Activated CD8-positive, alpha-beta memory T cell treated with anti-CD3 and anti-CD28 coated beads, Interleukin-2, amount 10 ng/mL, durations not matched to agents 7 days and 5 days (primary cell): Measurements from ENCODE around the gene RANGAP1. TPM values are rescaled to one million over a fixed set of nuclear protein-coding genes. Genes with fewer than 3 reads are reported as not detected.
"Not testable (repeated sequence)": the region's sequence is repeated elsewhere in the genome, so short reads cannot be mapped to it uniquely, and the experiment has no call there.

Source experiments
- ATAC-seq: fragments of 150-1000 bp; cut with Tn5 transposase; one replicate; pipeline ENCODE4 v1.10.0; 2021; ENCODE audit warnings: moderate library complexity
- CTCF ChIA-PET: fragments of 350-600 bp; sonication (Branson Sonifier 250); formaldehyde crosslinking; loops from one replicate; lab custom pipeline; 2021; ENCODE audit warnings: antibody characterized with exemption; lab: Charles Lee
- DNase-seq: peaks from one replicate; pipeline ENCODE4 v3.0.0-alpha.2; 2020
- H3K27ac Mint-ChIP-seq: one replicate; pipeline ENCODE4 v1.8.0; 2021; ENCODE audit warnings: mild to moderate bottlenecking, mixed read lengths
- H3K27me3 Mint-ChIP-seq: one replicate; pipeline ENCODE4 v1.8.0; 2021; ENCODE audit warnings: mixed read lengths
- H3K36me3 Mint-ChIP-seq: one replicate; pipeline ENCODE4 v1.8.0; 2021; ENCODE audit warnings: mild to moderate bottlenecking, mixed read lengths
- H3K4me1 Mint-ChIP-seq: one replicate; pipeline ENCODE4 v1.8.0; 2021; ENCODE audit warnings: mixed read lengths
- H3K4me3 Mint-ChIP-seq: one replicate; pipeline ENCODE4 v1.8.0; 2021; ENCODE audit warnings: mild to moderate bottlenecking, moderate library complexity, mixed read lengths
- H3K9me3 Mint-ChIP-seq: one replicate; pipeline ENCODE4 v1.8.0; 2022; ENCODE audit warnings: low read depth, mixed read lengths
- total RNA-seq, 2 experiments: library from RNA; stranded (reverse); gene quantifications; one replicate each; pipeline ENCODE4 v1.2.3, GENCODE V29; 2021

The RANGAP1 gene
- total RNA-seq, 2 experiments from 2014 or later = 145 to 155 TPM

DNA sequence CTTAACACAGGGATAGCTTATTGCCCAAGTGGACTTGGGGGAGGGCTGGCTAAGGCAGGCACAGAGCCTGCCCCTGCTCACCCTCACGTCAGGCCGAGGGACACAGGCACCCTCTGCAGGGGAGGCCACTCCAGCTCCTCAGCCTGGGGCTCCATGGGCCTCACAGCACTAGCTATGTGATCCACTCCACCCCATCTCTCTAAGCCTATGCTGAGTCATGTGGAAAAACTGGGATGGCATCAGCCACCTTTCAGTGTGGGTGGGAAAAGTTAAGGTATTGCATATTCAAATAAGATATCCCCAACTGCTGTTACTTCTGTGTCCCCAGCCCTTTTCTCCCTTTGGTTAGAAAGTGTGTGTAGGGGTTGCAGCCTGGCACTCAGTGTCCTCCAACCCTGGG lies 22.3 kb downstream of the RANGAP1 start:
- Mint-ChIP-seq H3K36me3 (peaks cover 40% of the 10 kb centered on the region), H3K4me1 (no peaks in the 10 kb centered on the region), H3K27ac (no peak overlapping the region), H3K9me3 (no peaks in the 10 kb centered on the region), H3K27me3 (no peaks in the 10 kb centered on the region), H3K4me3 (no peak overlapping the region)
- CTCF ChIA-PET = interaction anchor here (3.8 kb wide), 1 partner anchor 26 kb away, joined by 14 read pairs; no protein-coding TSS in a partner anchor
- no peak for DNase-seq
- no peak for ATAC-seq

DNA sequence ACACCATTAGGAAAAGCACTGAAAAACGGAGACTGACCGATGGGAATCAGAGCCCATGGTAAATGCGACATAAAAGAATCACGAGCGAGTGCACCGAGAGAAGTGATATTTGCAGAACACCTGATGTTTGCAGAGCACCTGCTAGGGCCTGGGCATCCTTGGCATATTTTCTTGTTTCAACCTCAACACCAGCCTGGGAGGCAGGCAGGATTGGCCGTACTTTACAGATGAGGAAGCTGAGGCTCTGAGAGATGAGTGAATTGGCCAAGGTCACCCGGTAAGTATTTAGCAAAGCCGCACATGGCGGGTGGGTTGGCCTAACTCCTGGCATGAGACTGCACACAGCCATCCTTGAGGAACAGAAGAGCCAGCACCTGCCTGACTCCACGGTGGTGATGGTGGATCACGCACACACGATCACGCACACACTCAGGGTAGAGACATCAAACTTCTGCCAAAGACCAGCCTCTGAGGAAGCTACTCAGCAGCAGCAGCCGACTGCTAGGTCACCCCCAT lies 23.7 kb downstream of the RANGAP1 start:
- H3K4me1 Mint-ChIP-seq = no peaks in the 10 kb centered on the region
- H3K36me3 Mint-ChIP-seq = peaks cover 34% of the 10 kb centered on the region
- no peaks in the 10 kb centered on the region for H3K27me3 Mint-ChIP-seq
- DNase-seq (no peak), ATAC-seq (no peak)
- H3K27ac Mint-ChIP-seq = no peak overlapping the region
- H3K4me3 Mint-ChIP-seq = no peak overlapping the region
- CTCF ChIA-PET = interaction anchor here (0.6 kb wide), 1 partner anchor 401 kb away, joined by 3 read pairs; no protein-coding TSS in a partner anchor
- no peaks in the 10 kb centered on the region for H3K9me3 Mint-ChIP-seq

DNA sequence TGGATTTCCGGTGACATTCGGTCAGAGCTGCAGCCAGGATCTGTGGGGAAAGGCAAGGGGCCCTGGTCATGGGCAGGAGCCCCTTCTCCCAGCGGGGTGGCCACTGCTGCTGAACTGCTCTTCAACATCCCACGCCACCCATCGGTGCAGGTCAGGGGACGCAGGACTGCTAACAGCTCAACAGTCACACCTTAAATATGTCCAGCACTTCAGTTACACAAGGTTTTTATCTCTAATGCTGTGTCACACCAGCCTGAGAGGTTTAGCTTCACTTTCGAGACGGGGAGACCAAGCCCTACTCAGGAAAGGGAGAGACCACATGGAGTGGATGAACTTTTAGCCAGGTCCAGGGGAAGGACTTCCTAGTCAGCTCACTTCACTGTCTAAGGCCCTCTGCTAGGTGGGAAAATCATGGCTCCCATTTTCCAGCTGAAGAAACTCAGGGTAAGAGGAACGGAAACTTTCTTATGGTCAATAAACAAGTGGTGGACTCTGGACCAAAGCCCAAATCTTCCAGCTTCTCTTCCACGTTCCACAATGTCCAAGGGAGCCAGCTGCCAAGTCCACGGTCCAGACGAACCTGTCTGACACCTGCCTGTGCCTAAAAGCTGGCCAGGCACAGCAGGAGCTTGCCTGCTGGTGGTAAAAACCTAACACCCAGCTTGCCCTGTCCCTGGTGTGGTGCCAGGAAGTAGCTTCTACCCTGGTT lies 24.3 kb downstream of the RANGAP1 start:
- no peak overlapping the region for H3K27ac Mint-ChIP-seq
- peaks cover 38% of the 10 kb centered on the region for H3K36me3 Mint-ChIP-seq
- H3K4me3 Mint-ChIP-seq = no peak overlapping the region
- H3K27me3 Mint-ChIP-seq = no peaks in the 10 kb centered on the region
- H3K9me3 Mint-ChIP-seq = no peaks in the 10 kb centered on the region
- CTCF ChIA-PET = interaction anchor here (0.6 kb wide), 1 partner anchor 402 kb away, joined by 3 read pairs; no protein-coding TSS in a partner anchor
- ATAC-seq (no peak), DNase-seq (no peak)
- H3K4me1 Mint-ChIP-seq = no peaks in the 10 kb centered on the region

DNA sequence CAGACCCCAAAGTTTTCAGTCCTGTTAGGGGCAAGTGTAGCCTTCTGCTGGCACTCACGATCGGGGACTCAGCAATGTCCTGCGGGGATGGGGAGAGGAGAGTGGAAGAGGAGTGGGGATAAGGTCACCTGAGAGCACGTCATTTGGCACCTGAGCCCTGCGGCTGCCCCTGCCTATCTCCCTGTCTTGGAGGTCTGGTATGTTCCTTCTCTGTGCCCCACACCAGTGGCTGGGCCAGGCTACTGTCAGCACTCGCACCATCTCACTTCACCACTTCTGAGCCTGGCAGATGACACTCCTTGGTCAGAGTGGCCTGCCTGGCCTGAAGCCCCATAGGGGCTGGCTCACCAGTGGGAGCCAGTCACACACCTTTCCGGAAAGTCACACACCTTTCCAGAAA lies 25.1 kb downstream of the RANGAP1 start:
- H3K4me1 Mint-ChIP-seq = no peaks in the 10 kb centered on the region
- CTCF ChIA-PET = interaction anchor here (1.1 kb wide), 1 partner anchor 10 kb away, joined by 3 read pairs; no protein-coding TSS in a partner anchor
- H3K27me3 Mint-ChIP-seq = no peaks in the 10 kb centered on the region
- no peak overlapping the region for H3K4me3 Mint-ChIP-seq
- DNase-seq = no peak
- H3K36me3 Mint-ChIP-seq = peaks cover 33% of the 10 kb centered on the region
- H3K27ac Mint-ChIP-seq = no peak overlapping the region
- ATAC-seq = no peak
- no peaks in the 10 kb centered on the region for H3K9me3 Mint-ChIP-seq

DNA sequence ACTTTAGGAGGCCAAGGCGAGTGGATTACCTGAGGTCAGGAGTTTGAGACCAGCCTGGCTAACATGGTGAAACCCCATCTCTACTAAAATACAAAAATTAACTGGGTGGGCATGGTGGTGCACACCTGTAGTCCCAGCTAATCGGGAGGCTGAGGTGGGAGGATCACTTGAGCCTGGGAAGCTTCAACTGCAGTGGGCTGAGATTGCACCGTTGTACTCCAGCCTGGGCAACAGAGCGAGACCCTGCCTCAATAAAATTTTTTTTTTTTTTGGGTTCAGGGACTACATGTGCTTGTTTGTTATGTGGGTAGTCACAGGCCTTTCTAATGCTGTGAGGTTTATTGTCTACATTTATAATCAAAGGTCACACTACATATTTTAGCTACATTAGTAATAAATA lies 26.2 kb downstream of the RANGAP1 start:
- CTCF ChIA-PET = interaction anchor here (1.0 to 1.1 kb wide), 3 partner anchors 11 to 337 kb away, joined by 3 to 4 read pairs (median 3); no protein-coding TSS in a partner anchor
- not testable (repeated sequence) for H3K9me3 Mint-ChIP-seq, ATAC-seq, H3K27ac Mint-ChIP-seq, H3K4me1 Mint-ChIP-seq, DNase-seq, H3K4me3 Mint-ChIP-seq, H3K27me3 Mint-ChIP-seq
- peaks cover 31% of the 10 kb centered on the region for H3K36me3 Mint-ChIP-seq

DNA sequence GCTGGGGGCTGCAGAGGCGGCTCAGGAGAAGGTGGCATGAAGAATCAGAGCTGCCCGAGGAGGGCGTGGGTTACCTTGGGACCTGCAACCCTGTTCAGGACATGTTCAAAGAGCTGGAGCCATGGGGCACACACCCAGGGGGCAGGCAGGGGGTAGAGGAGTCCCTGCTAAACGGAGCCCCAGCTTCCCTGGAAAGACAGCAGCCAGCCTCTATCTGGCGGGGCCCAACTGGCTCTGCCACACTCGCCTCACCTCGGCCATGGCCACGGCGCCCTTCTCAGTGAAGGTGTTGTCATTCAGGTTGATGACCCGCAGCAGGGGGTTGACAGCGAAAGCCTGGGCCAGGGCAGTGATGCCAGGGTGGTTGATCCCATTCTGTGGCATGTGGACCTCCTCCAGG lies 28.3 kb downstream of the RANGAP1 start:
- Mint-ChIP-seq H3K9me3 (no peaks in the 10 kb centered on the region), H3K27ac (no peak overlapping the region)
- no peak for ATAC-seq

DNA sequence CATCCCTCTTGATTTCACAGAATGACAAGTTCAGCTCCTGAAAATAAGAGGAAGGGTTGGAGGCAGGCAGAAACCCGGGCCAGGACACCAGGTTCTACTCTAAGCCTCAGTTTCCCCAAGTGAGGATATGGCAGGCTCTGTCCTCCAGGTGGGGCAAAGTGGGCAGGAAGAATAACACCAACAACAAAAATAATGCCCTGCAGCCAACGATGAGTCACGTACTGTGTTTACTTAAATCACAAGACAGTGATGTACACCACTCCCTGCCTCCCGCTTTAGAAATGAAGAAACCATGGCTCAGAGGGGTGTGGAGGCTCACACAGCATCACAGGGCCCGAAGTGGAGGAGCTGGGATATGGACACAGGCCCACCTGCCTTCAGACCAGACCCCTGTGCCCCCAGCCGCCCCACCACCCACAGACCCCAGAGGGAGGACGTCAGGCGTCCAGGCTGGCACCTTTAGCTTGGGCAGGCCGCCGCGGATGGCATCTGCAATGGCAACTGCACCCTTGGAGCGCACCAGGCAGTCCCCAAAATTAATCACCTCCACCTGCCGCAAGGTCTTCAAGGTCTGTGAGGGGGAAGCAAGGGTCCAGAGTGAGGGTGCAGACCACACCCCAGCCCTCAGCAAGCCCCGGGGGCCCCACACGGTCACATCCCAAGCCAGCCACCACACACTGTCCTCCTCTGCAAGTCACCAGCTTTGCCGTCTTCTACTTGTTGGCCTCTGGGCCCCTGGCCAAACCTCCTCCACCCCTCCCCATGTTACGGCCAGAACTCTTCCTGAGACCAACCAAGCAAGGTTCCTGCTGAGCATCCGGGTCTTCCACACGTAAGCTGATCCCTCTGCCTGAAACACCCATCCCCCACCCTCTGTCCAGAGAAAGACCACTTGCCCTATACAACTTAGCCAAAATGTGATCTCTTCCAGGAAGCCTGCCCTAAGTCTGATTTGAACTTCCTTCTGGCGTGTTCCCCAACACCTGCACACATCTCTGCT lies 29.4 kb downstream of the RANGAP1 start:
- ATAC-seq (no peak), DNase-seq (no peak)
- H3K27ac Mint-ChIP-seq = no peak overlapping the region
- CTCF ChIA-PET = interaction anchor here (1.3 kb wide), 1 partner anchor 19 kb away, joined by 3 read pairs; no protein-coding TSS in a partner anchor
- no peak overlapping the region for H3K4me3 Mint-ChIP-seq
- H3K36me3 Mint-ChIP-seq = peaks cover 35% of the 10 kb centered on the region
- H3K9me3 Mint-ChIP-seq = no peaks in the 10 kb centered on the region
- no peaks in the 10 kb centered on the region for H3K4me1 Mint-ChIP-seq
- H3K27me3 Mint-ChIP-seq = no peaks in the 10 kb centered on the region

More for the DNA sequence above, 28.3 kb downstream of the RANGAP1 start:
- CTCF ChIA-PET = interaction anchor here (1.3 kb wide), 1 partner anchor 20 kb away, joined by 3 read pairs; no protein-coding TSS in a partner anchor
- Mint-ChIP-seq H3K27me3 (no peaks in the 10 kb centered on the region), H3K4me1 (no peaks in the 10 kb centered on the region), H3K36me3 (peaks cover 36% of the 10 kb centered on the region), H3K4me3 (no peak overlapping the region)
- no peak for DNase-seq

DNA sequence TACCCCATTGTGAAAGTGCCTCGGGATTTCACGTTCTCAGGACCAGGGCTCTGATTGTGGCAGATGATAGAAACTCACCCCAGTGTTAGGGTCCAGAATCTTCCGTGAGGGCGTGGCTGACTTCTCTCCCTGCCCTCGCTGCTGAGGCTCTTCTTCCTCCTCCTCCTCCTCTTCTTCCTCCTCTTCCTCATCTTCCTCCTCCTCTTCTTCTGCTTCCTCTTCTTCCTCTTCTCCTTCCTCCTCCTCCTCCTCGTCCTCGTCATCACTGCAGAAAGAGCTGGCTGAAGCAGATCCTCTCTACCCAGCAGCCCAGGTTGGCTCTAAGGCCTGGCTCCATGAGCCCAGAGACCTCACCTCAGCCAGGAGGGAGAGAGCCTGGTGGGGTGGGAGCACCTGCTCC lies 31.8 kb downstream of the RANGAP1 start:
- H3K27ac Mint-ChIP-seq = no peak overlapping the region
- H3K36me3 Mint-ChIP-seq = peaks cover 46% of the 10 kb centered on the region

DNA sequence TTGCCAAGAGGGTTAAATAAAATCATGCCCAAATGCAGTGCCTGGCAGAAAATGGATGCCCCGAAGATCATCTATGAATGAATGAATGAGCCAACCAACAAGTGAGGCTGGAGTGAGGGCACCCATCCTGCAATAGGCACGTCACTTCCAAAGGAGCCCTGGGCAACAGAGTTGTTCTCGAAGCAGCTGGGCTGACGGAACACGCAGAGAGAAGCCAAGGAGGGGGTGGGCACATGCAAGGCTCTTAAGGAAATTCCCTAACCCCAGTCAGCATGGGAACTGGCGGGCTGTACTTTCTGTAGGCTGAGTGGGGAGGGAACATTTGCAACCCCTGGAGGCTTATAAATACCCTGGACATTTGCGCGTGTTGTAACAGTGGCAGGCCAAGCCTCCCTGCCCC lies 33.6 kb downstream of the RANGAP1 start:
- CTCF ChIA-PET = interaction anchor here (0.6 to 1.4 kb wide), 2 partner anchors 9 to 396 kb away, joined by 3 read pairs; partner anchors contain the start of gene ST13
- no peak for DNase-seq
- Mint-ChIP-seq H3K4me1 (no peaks in the 10 kb centered on the region), H3K27ac (no peak overlapping the region), H3K4me3 (no peak overlapping the region), H3K27me3 (no peaks in the 10 kb centered on the region), H3K36me3 (peaks cover 44% of the 10 kb centered on the region), H3K9me3 (no peaks in the 10 kb centered on the region)
- ATAC-seq = no peak

More for the DNA sequence above, 31.8 kb downstream of the RANGAP1 start:
- DNase-seq = no peak
- CTCF ChIA-PET = no interaction called here
- Mint-ChIP-seq H3K4me3 (no peak overlapping the region), H3K4me1 (no peaks in the 10 kb centered on the region), H3K27me3 (no peaks in the 10 kb centered on the region), H3K9me3 (no peaks in the 10 kb centered on the region)
- ATAC-seq = no peak

DNA sequence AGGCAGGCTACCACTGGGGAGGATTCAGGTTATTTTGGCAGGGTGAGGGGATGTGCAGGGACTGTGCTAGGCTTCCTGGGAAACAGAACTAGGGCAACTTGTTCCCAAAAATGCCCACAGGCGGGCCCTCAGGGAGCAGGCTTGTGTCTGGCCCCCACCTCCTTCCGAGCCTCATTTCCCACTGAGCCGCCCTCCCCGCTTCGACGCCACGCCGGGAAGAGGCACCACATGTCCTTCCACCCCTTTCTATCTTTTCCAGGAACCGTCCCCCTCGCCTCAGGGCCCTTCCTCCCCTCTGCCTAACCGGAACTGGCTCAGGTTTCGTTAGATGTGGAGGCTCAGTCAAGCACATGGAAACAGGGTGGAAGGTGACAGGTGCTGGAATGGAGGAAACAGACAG lies 35.9 kb downstream of the RANGAP1 start:
- Mint-ChIP-seq H3K36me3 (peaks cover 37% of the 10 kb centered on the region), H3K4me3 (no peak overlapping the region)
- CTCF ChIA-PET = interaction anchor here (1.5 kb wide), 1 partner anchor 13 kb away, joined by 4 read pairs; no protein-coding TSS in a partner anchor

DNA sequence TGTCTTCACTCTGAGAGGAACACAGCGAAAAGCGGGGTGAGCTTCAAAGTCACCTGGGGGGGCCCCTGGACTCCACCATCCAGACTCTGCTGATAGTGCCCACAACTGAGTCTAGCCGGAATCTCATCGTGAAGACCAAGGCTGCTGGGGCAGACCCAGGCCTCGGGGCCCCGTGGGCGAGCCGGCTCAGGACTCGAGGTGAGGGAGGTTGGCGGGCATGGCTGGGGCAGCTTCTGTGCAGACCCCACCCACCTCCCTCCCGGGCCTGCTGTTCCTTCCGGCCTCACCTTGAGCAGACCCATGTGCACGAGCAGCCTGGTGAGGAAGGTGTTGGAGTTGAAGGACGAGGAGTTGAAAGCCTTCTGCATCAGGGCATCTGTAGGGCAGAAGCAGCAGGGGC lies 36.5 kb downstream of the RANGAP1 start:
- Mint-ChIP-seq H3K36me3 (peaks cover 36% of the 10 kb centered on the region), H3K4me1 (no peaks in the 10 kb centered on the region), H3K4me3 (no peak overlapping the region), H3K9me3 (no peaks in the 10 kb centered on the region), H3K27me3 (no peaks in the 10 kb centered on the region), H3K27ac (no peak overlapping the region)
- DNase-seq (no peak), ATAC-seq (no peak)
- CTCF ChIA-PET = interaction anchor here (1.5 kb wide), 1 partner anchor 12 kb away, joined by 4 read pairs; no protein-coding TSS in a partner anchor

More for the DNA sequence above, 35.9 kb downstream of the RANGAP1 start:
- Mint-ChIP-seq H3K27me3 (no peaks in the 10 kb centered on the region), H3K4me1 (no peaks in the 10 kb centered on the region), H3K27ac (no peak overlapping the region), H3K9me3 (no peaks in the 10 kb centered on the region)
- no peak for ATAC-seq
- DNase-seq = no peak

DNA sequence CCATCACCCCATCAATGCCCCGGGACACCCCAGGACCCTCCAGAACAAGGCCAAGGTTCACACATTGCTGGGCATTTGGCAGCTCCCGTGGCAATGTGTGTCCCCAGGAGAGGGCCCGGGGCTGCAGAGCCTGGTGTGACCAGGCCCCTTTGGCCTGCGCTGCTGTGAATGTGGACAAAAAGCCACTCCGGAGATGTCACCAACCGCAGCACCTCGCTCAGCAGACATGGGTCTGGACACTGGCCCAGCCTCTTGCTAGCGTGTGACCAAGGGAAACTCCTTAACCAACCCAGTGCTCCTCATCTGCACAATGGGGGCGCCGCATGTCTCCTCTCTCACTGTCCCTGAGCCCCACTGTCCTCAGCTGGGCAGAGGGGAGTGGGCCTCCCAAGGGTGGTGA lies 37.2 kb downstream of the RANGAP1 start:
- DNase-seq = no peak
- Mint-ChIP-seq H3K9me3 (no peaks in the 10 kb centered on the region), H3K36me3 (peaks cover 32% of the 10 kb centered on the region), H3K27ac (no peak overlapping the region), H3K4me3 (no peak overlapping the region), H3K27me3 (no peaks in the 10 kb centered on the region), H3K4me1 (no peaks in the 10 kb centered on the region)
- CTCF ChIA-PET = interaction anchor here (1.5 kb wide), 1 partner anchor 11 kb away, joined by 4 read pairs; no protein-coding TSS in a partner anchor
- no peak for ATAC-seq

DNA sequence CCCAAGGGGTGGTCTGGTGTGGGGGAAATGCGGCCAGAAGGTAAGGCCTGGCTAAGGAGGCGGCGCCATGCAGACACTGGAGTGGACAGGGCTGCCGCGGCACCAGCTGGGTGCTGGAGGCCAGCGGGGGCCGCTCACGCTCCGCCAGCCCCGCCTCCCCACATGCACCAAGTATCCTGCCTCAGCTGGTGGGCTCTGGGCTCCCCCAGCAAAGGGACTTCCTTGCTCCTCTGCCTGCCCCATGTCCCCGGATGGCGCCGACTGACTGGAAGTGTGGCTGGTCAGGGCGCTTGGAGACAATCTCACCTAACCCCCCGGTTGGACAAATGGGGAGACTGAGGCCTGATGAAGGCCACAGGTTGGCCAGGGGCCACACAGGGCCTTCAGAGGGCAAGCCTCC lies 37.7 kb downstream of the RANGAP1 start:
- CTCF ChIA-PET = no interaction called here

More for the DNA sequence above, 37.7 kb downstream of the RANGAP1 start:
- H3K4me3 Mint-ChIP-seq = no peak overlapping the region
- H3K27ac Mint-ChIP-seq = no peak overlapping the region
- ATAC-seq = no peak
- H3K4me1 Mint-ChIP-seq = no peaks in the 10 kb centered on the region
- H3K36me3 Mint-ChIP-seq = peaks cover 32% of the 10 kb centered on the region
- no peaks in the 10 kb centered on the region for H3K27me3 Mint-ChIP-seq
- no peak for DNase-seq
- no peaks in the 10 kb centered on the region for H3K9me3 Mint-ChIP-seq
